WTC11 (cell line): ENCODE data around the gene GPHB5. TPM values are rescaled to one million over a fixed set of nuclear protein-coding genes. Genes with fewer than 3 reads are reported as not detected.

Experiments used
- ATAC-seq: fragments of 200-7000 bp; cut with Tn5 transposase; 2 replicates; pipeline ENCODE4 v1.10.0; 2021; ENCODE audit warnings: mild to moderate bottlenecking, moderate library complexity
- CTCF ChIA-PET: fragments of 300-600 bp; sonication (Branson Sonifier 250); formaldehyde crosslinking; loops from one replicate; lab custom pipeline; 2021; ENCODE audit warnings: antibody characterized with exemption; lab: Charles Lee
- POLR2A ChIA-PET: fragments of 350-600 bp; sonication (Branson Sonifier 250); formaldehyde crosslinking; loops from one replicate; lab custom pipeline; 2021; ENCODE audit warnings: antibody characterized with exemption; lab: Charles Lee
- DNase-seq: peaks from one replicate; pipeline ENCODE4 v3.0.0; 2021; ENCODE audit warnings: low spot score
- H3K27ac Mint-ChIP-seq: 2 replicates; pipeline ENCODE4 v1.8.0; 2021; ENCODE audit warnings: mixed read lengths
- H3K27me3 Mint-ChIP-seq: 2 replicates; pipeline ENCODE4 v1.8.0; 2021; ENCODE audit warnings: low read depth, mild to moderate bottlenecking, moderate library complexity, mixed read lengths
- H3K36me3 Mint-ChIP-seq: 2 replicates; pipeline ENCODE4 v1.8.0; 2021; ENCODE audit warnings: mixed read lengths
- H3K4me1 Mint-ChIP-seq: 2 replicates; pipeline ENCODE4 v1.8.0; 2022; ENCODE audit warnings: mixed read lengths
- H3K4me3 Mint-ChIP-seq: 2 replicates; pipeline ENCODE4 v1.8.0; 2021; ENCODE audit warnings: mild to moderate bottlenecking, moderate library complexity, mixed read lengths
- H3K9me3 Mint-ChIP-seq: 2 replicates; pipeline ENCODE4 v1.8.0; 2021; ENCODE audit warnings: mixed read lengths
- CBFB ChIP-seq: sonication (generic); formaldehyde crosslinking; IDR thresholded peaks from 2 replicates; pipeline ENCODE4 v1.8.1; 2022; ENCODE audit warnings: mild to moderate bottlenecking, low read depth, missing genetic modification reagents
- E2F5 ChIP-seq: sonication (generic); formaldehyde crosslinking; IDR thresholded peaks from 2 replicates; pipeline ENCODE4 v1.8.1; 2022; ENCODE audit warnings: mild to moderate bottlenecking, moderate library complexity, missing genetic modification reagents
- ELF4 ChIP-seq: sonication (generic); formaldehyde crosslinking; IDR thresholded peaks from 2 replicates; pipeline ENCODE4 v1.8.1; 2022; ENCODE audit warnings: low read depth, mild to moderate bottlenecking, moderate library complexity, missing genetic modification reagents
- MAX ChIP-seq: sonication (generic); formaldehyde crosslinking; IDR thresholded peaks from 2 replicates; pipeline ENCODE4 v1.8.0; 2022; ENCODE audit warnings: mild to moderate bottlenecking, missing genetic modification reagents
- NFATC4 ChIP-seq: fragments of 250-450 bp; sonication (Bioruptor Pico); IDR thresholded peaks from 2 replicates; pipeline ENCODE4 v1.9.0; 2021; ENCODE audit warnings: mild to moderate bottlenecking
- NFE2L1 ChIP-seq: sonication (generic); formaldehyde crosslinking; IDR thresholded peaks from 2 replicates; pipeline ENCODE4 v1.8.1; 2023; ENCODE audit warnings: missing genetic modification reagents
- NR2C2 ChIP-seq: sonication (generic); formaldehyde crosslinking; IDR thresholded peaks from 2 replicates; pipeline ENCODE4 v1.8.0; 2022; ENCODE audit warnings: mild to moderate bottlenecking, missing genetic modification reagents
- OVOL2 ChIP-seq: fragments of 250-450 bp; sonication (Bioruptor Pico); IDR thresholded peaks from 2 replicates; pipeline ENCODE4 v1.9.0; 2021; ENCODE audit warnings: mild to moderate bottlenecking, borderline replicate concordance
- PRDM15 ChIP-seq: sonication (generic); formaldehyde crosslinking; IDR thresholded peaks from 2 replicates; pipeline ENCODE4 v1.8.0; 2022; ENCODE audit warnings: missing genetic modification reagents
- SP1 ChIP-seq: sonication (generic); formaldehyde crosslinking; conservative IDR thresholded peaks from 2 replicates; pipeline ENCODE4 v1.8.1; 2022; ENCODE audit warnings: missing genetic modification reagents
- ZBTB43 ChIP-seq: sonication (generic); formaldehyde crosslinking; IDR thresholded peaks from 2 replicates; pipeline ENCODE4 v1.8.1; 2023; ENCODE audit warnings: mild to moderate bottlenecking, missing genetic modification reagents
- ZMAT4 ChIP-seq: fragments of 250-450 bp; sonication (Bioruptor Pico); IDR thresholded peaks from 2 replicates; pipeline ENCODE4 v1.9.0; 2021; ENCODE audit warnings: mild to moderate bottlenecking
- ZNF121 ChIP-seq: sonication (generic); formaldehyde crosslinking; IDR thresholded peaks from 2 replicates; pipeline ENCODE4 v1.8.0; 2023; ENCODE audit warnings: missing genetic modification reagents
- ZNF219 ChIP-seq: sonication (generic); formaldehyde crosslinking; IDR thresholded peaks from 2 replicates; pipeline ENCODE4 v1.8.0; 2023; ENCODE audit warnings: missing genetic modification reagents, mild to moderate bottlenecking, borderline replicate concordance
- ZNF263 ChIP-seq: sonication (generic); formaldehyde crosslinking; IDR thresholded peaks from 2 replicates; pipeline ENCODE4 v1.8.1; 2022; ENCODE audit warnings: low read depth, mild to moderate bottlenecking, moderate library complexity, missing genetic modification reagents
- ZSCAN18 ChIP-seq: fragments of 250-450 bp; sonication (Bioruptor Pico); IDR thresholded peaks from 2 replicates; pipeline ENCODE4 v2.1.2; 2022; ENCODE audit warnings: mild to moderate bottlenecking, moderate library complexity
- total RNA-seq: library from RNA; stranded (reverse); gene quantifications from 3 replicates; pipeline ENCODE4 v1.2.3, GENCODE V29; 2021

Gene GPHB5
- total RNA-seq, 1 experiment from 2014 or later: not detected

- Mint-ChIP-seq H3K4me1 (peaks cover 20% of the 10 kb centered on the region), H3K4me3 (no peak overlapping the region)
- TF ChIP-seq NFATC4 (CRISPR knock-in tag): no peak
- TF ChIP-seq, all 79 proteins: peak for 0
- Mint-ChIP-seq H3K9me3 (peaks cover 7% of the 10 kb centered on the region), H3K27ac (no peak overlapping the region), H3K27me3 (no peaks in the 10 kb centered on the region), H3K36me3 (no peaks in the 10 kb centered on the region; the same call in 1 of the 2 replicates)
- CTCF ChIA-PET: interaction anchor here (1.1 kb wide), 1 partner anchor 8 kb away, joined by 5 read pairs; no protein-coding TSS in a partner anchor
- DNase-seq (no peak), ATAC-seq (no peak)
- POLR2A ChIA-PET: no interaction called here
Measured at GRCh38 chr14:63300854-63301253, 17.9 kb downstream of the GPHB5 start.

- no peak for ATAC-seq
- Mint-ChIP-seq H3K27me3 (no peaks in the 10 kb centered on the region), H3K4me1 (peaks cover 23% of the 10 kb centered on the region), H3K9me3 (peaks cover 7% of the 10 kb centered on the region), H3K4me3 (no peak overlapping the region), H3K27ac (no peak overlapping the region)
- POLR2A ChIA-PET: no interaction called here
- DNase-seq: no peak
- CTCF ChIA-PET: interaction anchor here (0.6 to 1.1 kb wide), 2 partner anchors 9 to 311 kb away, joined by 3 to 5 read pairs; no protein-coding TSS in a partner anchor
- TF ChIP-seq ELF4 (CRISPR knock-in tag) (no peak), SP1 (CRISPR knock-in tag) (no peak), ZNF121 (CRISPR knock-in tag) (no peak), ZSCAN18 (no peak), ZMAT4 (CRISPR knock-in tag) (no peak), OVOL2 (CRISPR knock-in tag) (no peak), CBFB (no peak), NR2C2 (CRISPR knock-in tag) (no peak), ZNF263 (CRISPR knock-in tag) (no peak), ZBTB43 (no peak), NFE2L1 (no peak), E2F5 (CRISPR knock-in tag) (no peak), PRDM15 (CRISPR knock-in tag) (no peak), MAX (no peak), ZNF219 (no peak)
- TF ChIP-seq, all 79 proteins: peak for 0
- no peaks in the 10 kb centered on the region; the same call in 1 of the 2 replicates for H3K36me3 Mint-ChIP-seq
Measured at GRCh38 chr14:63299351-63300110, 19.2 kb downstream of the GPHB5 start.
